ENCODE data around the gene GON4L. TPM values are rescaled to one million over a fixed set of nuclear protein-coding genes. Genes with fewer than 3 reads are reported as not detected.
"Not testable (repeated sequence)": the region's sequence is repeated elsewhere in the genome, so short reads cannot be mapped to it uniquely, and the experiment has no call there.

The GON4L gene
- total RNA-seq, 2 experiments from 2014 or later = 71.0 to 77.0 TPM

- peaks cover 21% of the 10 kb centered on the region for H3K36me3 ChIP-seq (ENCODE audit: insufficient read depth, low read length)
- ChIA-PET CTCF (no interaction called here), POLR2A (no interaction called here)
- DNase-seq (no peak), ATAC-seq (ENCODE audit: poor library complexity) (no peak)
- Mint-ChIP-seq H3K36me3 (ENCODE audit: low read depth) (peaks cover 51% of the 10 kb centered on the region), H3K27me3 (no peaks in the 10 kb centered on the region), H3K4me3 (no peak overlapping the region), H3K4me1 (ENCODE audit: low read depth) (peaks cover 20% of the 10 kb centered on the region), H3K27ac (no peak overlapping the region), H3K9me3 (no peaks in the 10 kb centered on the region)
- no peak overlapping the region for H3K4me3 ChIP-seq (ENCODE audit: low read length)
- intact Hi-C loops (cut with DNase I, micrococcal nuclease) = no loop called here
- H3K27ac ChIP-seq (ENCODE audit: low read depth in 1 of 2, low read length in 2 of 2) = no peak overlapping the region
- TF ChIP-seq CTCF (IDR thresholded peaks at IDR 0.05) = no peak
- no peaks in the 10 kb centered on the region for H3K27me3 ChIP-seq (ENCODE audit: control insufficient read depth in 1 of 2, insufficient read depth in 2 of 2, low read length in 2 of 2)
- H3K9me3 ChIP-seq (ENCODE audit: control insufficient read depth in 1 of 2, insufficient read depth in 1 of 2, low read length in 2 of 2) = no peaks in the 10 kb centered on the region
- peaks cover 6% of the 10 kb centered on the region for H3K4me1 ChIP-seq (ENCODE audit: insufficient read depth, low read length)
Observed at GRCh38 chr1:155709391-155709790, 147.6 kb downstream of the GON4L start.

DNA sequence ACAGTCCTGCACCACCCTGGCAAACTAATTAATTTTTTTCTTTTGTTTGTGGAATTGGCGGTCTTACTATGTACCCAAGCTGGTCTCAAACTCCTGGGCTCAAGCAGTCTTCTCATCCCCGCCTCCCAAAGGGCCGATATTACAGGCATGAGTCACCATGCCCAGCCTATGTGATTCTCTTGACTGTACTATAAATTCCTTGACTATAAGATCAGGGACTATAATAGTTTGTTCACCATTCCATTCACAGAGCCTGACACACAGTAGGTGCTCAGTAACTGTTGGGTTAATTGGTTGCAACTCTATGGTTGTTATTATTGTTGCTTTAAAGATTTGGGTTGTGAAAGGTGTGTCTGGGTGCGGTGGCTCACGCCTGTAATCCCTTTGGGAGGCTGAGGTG, 150.9 kb downstream of the GON4L start:
- H3K36me3 Mint-ChIP-seq (ENCODE audit: low read depth) = peaks cover 29% of the 10 kb centered on the region
- Histone ChIP-seq H3K36me3 (ENCODE audit: insufficient read depth, low read length) (peaks cover 10% of the 10 kb centered on the region), H3K27ac (ENCODE audit: low read depth in 1 of 2, low read length in 2 of 2) (no peak overlapping the region), H3K27me3 (ENCODE audit: control insufficient read depth in 1 of 2, insufficient read depth in 2 of 2, low read length in 2 of 2) (no peaks in the 10 kb centered on the region), H3K4me1 (ENCODE audit: insufficient read depth, low read length) (peaks cover 6% of the 10 kb centered on the region), H3K4me3 (ENCODE audit: low read length) (no peak overlapping the region), H3K9me3 (ENCODE audit: control insufficient read depth in 1 of 2, insufficient read depth in 1 of 2, low read length in 2 of 2) (no peaks in the 10 kb centered on the region)
- DNase-seq (no peak), ATAC-seq (ENCODE audit: poor library complexity) (no peak)
- CTCF ChIA-PET = interaction anchor here (0.6 kb wide), 1 partner anchor 20 kb away, joined by 4 read pairs; no protein-coding TSS in a partner anchor
- H3K27me3 Mint-ChIP-seq = no peaks in the 10 kb centered on the region
- H3K9me3 Mint-ChIP-seq = no peaks in the 10 kb centered on the region
- H3K27ac Mint-ChIP-seq = no peak overlapping the region
- POLR2A ChIA-PET = interaction anchor here (0.6 kb wide), 1 partner anchor 83 kb away, joined by 3 read pairs; no protein-coding TSS in a partner anchor
- TF ChIP-seq CTCF (IDR thresholded peaks at IDR 0.05) = no peak
- intact Hi-C loops (cut with DNase I, micrococcal nuclease) = no loop called here
- no peak overlapping the region for H3K4me3 Mint-ChIP-seq
- H3K4me1 Mint-ChIP-seq (ENCODE audit: low read depth) = peaks cover 24% of the 10 kb centered on the region

GRCh38 chr1:155704414-155704813, 152.6 kb downstream of the GON4L start:
- intact Hi-C loops (cut with DNase I, micrococcal nuclease); H3K36me3 ChIP-seq (ENCODE audit: insufficient read depth, low read length); H3K9me3 Mint-ChIP-seq; CTCF ChIA-PET; H3K27me3 Mint-ChIP-seq; H3K27ac Mint-ChIP-seq; DNase-seq; H3K4me3 ChIP-seq (ENCODE audit: low read length); ATAC-seq (ENCODE audit: poor library complexity); H3K27me3 ChIP-seq (ENCODE audit: control insufficient read depth in 1 of 2, insufficient read depth in 2 of 2, low read length in 2 of 2); H3K9me3 ChIP-seq (ENCODE audit: control insufficient read depth in 1 of 2, insufficient read depth in 1 of 2, low read length in 2 of 2); POLR2A ChIA-PET; H3K27ac ChIP-seq (ENCODE audit: low read depth in 1 of 2, low read length in 2 of 2); H3K4me1 ChIP-seq (ENCODE audit: insufficient read depth, low read length); H3K4me3 Mint-ChIP-seq: not testable (repeated sequence)
- Mint-ChIP-seq H3K36me3 (ENCODE audit: low read depth) (peaks cover 20% of the 10 kb centered on the region), H3K4me1 (ENCODE audit: low read depth) (peaks cover 29% of the 10 kb centered on the region)

GRCh38 chr1:155703216-155703615, 153.8 kb downstream of the GON4L start:
- Mint-ChIP-seq H3K27ac (peak overlapping the region; percentile 2), H3K36me3 (ENCODE audit: low read depth) (peaks cover 15% of the 10 kb centered on the region), H3K4me3 (no peak overlapping the region), H3K4me1 (ENCODE audit: low read depth) (peaks cover 38% of the 10 kb centered on the region), H3K27me3 (no peaks in the 10 kb centered on the region), H3K9me3 (no peaks in the 10 kb centered on the region)
- ChIA-PET POLR2A (no interaction called here), CTCF (no interaction called here)
- Histone ChIP-seq H3K36me3 (ENCODE audit: insufficient read depth, low read length) (no peaks in the 10 kb centered on the region), H3K4me3 (ENCODE audit: low read length) (no peak overlapping the region), H3K27ac (ENCODE audit: low read depth in 1 of 2, low read length in 2 of 2) (no peak overlapping the region), H3K27me3 (ENCODE audit: control insufficient read depth in 1 of 2, insufficient read depth in 2 of 2, low read length in 2 of 2) (no peaks in the 10 kb centered on the region), H3K4me1 (ENCODE audit: insufficient read depth, low read length) (peaks cover 10% of the 10 kb centered on the region), H3K9me3 (ENCODE audit: control insufficient read depth in 1 of 2, insufficient read depth in 1 of 2, low read length in 2 of 2) (no peaks in the 10 kb centered on the region)
- intact Hi-C loops (cut with DNase I, micrococcal nuclease) = no loop called here
- ATAC-seq (ENCODE audit: poor library complexity) = no peak
- DNase-seq = no peak
- no peak for TF ChIP-seq CTCF (IDR thresholded peaks at IDR 0.05)

- H3K36me3 Mint-ChIP-seq (ENCODE audit: low read depth); CTCF ChIA-PET; ATAC-seq (ENCODE audit: poor library complexity): not testable (repeated sequence)
Observed at GRCh38 chr1:155701675-155702074, 155.3 kb downstream of the GON4L start.

More at GRCh38 chr1:155701675-155702074, 155.3 kb downstream of the GON4L start:
- H3K9me3 Mint-ChIP-seq; intact Hi-C loops (cut with DNase I, micrococcal nuclease); H3K36me3 ChIP-seq (ENCODE audit: insufficient read depth, low read length); H3K27me3 Mint-ChIP-seq; DNase-seq; H3K4me3 ChIP-seq (ENCODE audit: low read length); H3K27me3 ChIP-seq (ENCODE audit: control insufficient read depth in 1 of 2, insufficient read depth in 2 of 2, low read length in 2 of 2); H3K4me3 Mint-ChIP-seq; POLR2A ChIA-PET; H3K27ac Mint-ChIP-seq; H3K27ac ChIP-seq (ENCODE audit: low read depth in 1 of 2, low read length in 2 of 2); H3K9me3 ChIP-seq (ENCODE audit: control insufficient read depth in 1 of 2, insufficient read depth in 1 of 2, low read length in 2 of 2): not testable (repeated sequence)
- H3K4me1 ChIP-seq (ENCODE audit: insufficient read depth, low read length) = peaks cover 17% of the 10 kb centered on the region
- peaks cover 39% of the 10 kb centered on the region for H3K4me1 Mint-ChIP-seq (ENCODE audit: low read depth)

Measured in CD4-positive, alpha-beta T cell (primary cell).